ENCODE results near the gene PTX4. TPM values are rescaled to one million over a fixed set of nuclear protein-coding genes. Genes with fewer than 3 reads are reported as not detected.

PTX4 gene
- total RNA-seq, 1 experiment from 2014 or later = not detected

- Histone ChIP-seq H3K27me3 (no peaks in the 10 kb centered on the region), H3K9me3 (no peaks in the 10 kb centered on the region), H3K4me3 (no peak overlapping the region), H3K36me3 (no peaks in the 10 kb centered on the region)
- no peak for DNase-seq
Observed at GRCh38 chr16:1435921-1436697, 52.6 kb downstream of the PTX4 start.

Other genes with a start within 250 kb of the PTX4 start
- not detected in 2 replicates for gene TPSAB1, start 248.2 kb downstream of the PTX4 start, total RNA-seq (2014; rRNA removed; shearing (Covaris generic); ENCODE audit: low replicate concordance)
- not detected in 2 replicates for gene TPSD1, start 232.9 kb downstream of the PTX4 start, total RNA-seq (2014; rRNA removed; shearing (Covaris generic); ENCODE audit: low replicate concordance)
- gene UBE2I, start 179.3 kb downstream of the PTX4 start, total RNA-seq (2014; rRNA removed; shearing (Covaris generic); ENCODE audit: low replicate concordance) = 154 and 228 TPM in 2 replicates
- gene BAIAP3, start 155.3 kb downstream of the PTX4 start, total RNA-seq (2014; rRNA removed; shearing (Covaris generic); ENCODE audit: low replicate concordance) = 1.1 TPM in 1 of 2 replicates, not detected in the other
- gene TSR3, start 137.1 kb downstream of the PTX4 start, total RNA-seq (2014; rRNA removed; shearing (Covaris generic); ENCODE audit: low replicate concordance) = 138 and 174 TPM in 2 replicates
- 40.9 and 52.2 TPM in 2 replicates for gene GNPTG, start 137.0 kb downstream of the PTX4 start, total RNA-seq (2014; rRNA removed; shearing (Covaris generic); ENCODE audit: low replicate concordance)
- gene UNKL, start 74.2 kb downstream of the PTX4 start, total RNA-seq (2014; rRNA removed; shearing (Covaris generic); ENCODE audit: low replicate concordance) = 10.5 and 16.2 TPM in 2 replicates
- 28.1 and 52.9 TPM in 2 replicates for gene UQCC4, start 68.2 kb downstream of the PTX4 start, total RNA-seq (2014; rRNA removed; shearing (Covaris generic); ENCODE audit: low replicate concordance)
- gene PERCC1, start 57.9 kb downstream of the PTX4 start, total RNA-seq (2014; rRNA removed; shearing (Covaris generic); ENCODE audit: low replicate concordance) = not detected in 2 replicates
- 2.9 and 5.6 TPM in 2 replicates for gene CCDC154, start 44.4 kb downstream of the PTX4 start, total RNA-seq (2014; rRNA removed; shearing (Covaris generic); ENCODE audit: low replicate concordance)
- 32.7 and 115 TPM in 2 replicates for gene CLCN7, start 13.9 kb downstream of the PTX4 start, total RNA-seq (2014; rRNA removed; shearing (Covaris generic); ENCODE audit: low replicate concordance)
- gene TELO2, start 4.4 kb upstream of the PTX4 start, total RNA-seq (2014; rRNA removed; shearing (Covaris generic); ENCODE audit: low replicate concordance) = 21.2 and 48.7 TPM in 2 replicates
- 1.7 TPM in 1 of 2 replicates, not detected in the other for gene TMEM204, start 44.7 kb upstream of the PTX4 start, total RNA-seq (2014; rRNA removed; shearing (Covaris generic); ENCODE audit: low replicate concordance)
- gene IFT140, start 123.1 kb upstream of the PTX4 start, total RNA-seq (2014; rRNA removed; shearing (Covaris generic); ENCODE audit: low replicate concordance) = 25.7 and 27.8 TPM in 2 replicates
- 3.7 and 3.8 TPM in 2 replicates for gene CRAMP1, start 123.4 kb upstream of the PTX4 start, total RNA-seq (2014; rRNA removed; shearing (Covaris generic); ENCODE audit: low replicate concordance)
- 94.3 and 129 TPM in 2 replicates for gene JPT2, start 189.3 kb upstream of the PTX4 start, total RNA-seq (2014; rRNA removed; shearing (Covaris generic); ENCODE audit: low replicate concordance)
- gene MAPK8IP3, start 217.3 kb upstream of the PTX4 start, total RNA-seq (2014; rRNA removed; shearing (Covaris generic); ENCODE audit: low replicate concordance) = 13.4 and 31.1 TPM in 2 replicates

All from MG63 (cell line).